HL-60/S4 treated with phorbol 12-myristate 13-acetate at 8.2 ng/mL for 4 days and 3 days (cell line): ENCODE results near the gene PAAF1.

Source experiments
- in situ Hi-C: fragments of 300-500 bp; cut with MboI; formaldehyde crosslinking; loops from 2 replicates; pipeline ENCODE4 v1.15.0; 2022; ENCODE audit warnings: low sequenced_read_pairs

Gene PAAF1

DNA sequence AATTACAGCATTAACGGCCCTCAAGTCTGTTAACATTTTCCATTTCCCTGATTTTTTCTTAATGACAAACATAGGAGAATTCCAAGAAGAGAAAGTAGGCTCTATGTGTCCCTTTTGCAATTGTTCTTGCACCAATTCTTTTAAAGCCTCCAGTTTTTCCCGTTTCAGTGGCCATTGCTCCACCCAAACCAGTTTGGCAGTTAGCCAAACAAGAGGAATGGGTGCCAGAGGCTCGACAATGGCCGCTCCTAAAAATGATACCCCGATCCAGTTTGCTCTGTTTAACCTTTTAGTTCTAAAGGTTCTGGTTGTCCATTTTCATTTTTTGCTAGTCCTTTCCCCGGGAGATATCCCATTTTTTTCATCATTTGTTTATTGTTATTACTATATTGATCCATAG is 67.3 kb downstream of the PAAF1 start:
- in situ Hi-C loops = no loop called here

DNA sequence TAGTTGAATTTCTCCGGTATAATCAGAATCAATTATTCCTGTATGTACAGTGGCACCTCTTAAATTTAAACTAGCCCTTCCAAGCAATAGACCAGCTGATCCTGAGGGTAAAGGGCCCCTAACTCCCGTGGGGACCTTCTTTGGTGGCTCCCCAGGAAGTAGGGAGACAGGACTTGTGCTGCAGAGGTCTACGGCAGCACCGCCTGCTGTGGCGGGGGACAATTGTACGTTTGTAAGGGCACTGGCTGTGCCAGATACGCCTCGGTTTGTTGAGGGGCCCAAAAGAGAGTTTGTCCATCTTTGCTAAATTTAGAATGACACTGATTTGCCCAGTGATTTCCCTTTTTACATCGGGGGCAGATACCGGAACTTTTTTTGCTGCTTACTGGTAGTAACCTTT is 68.1 kb downstream of the PAAF1 start:
- in situ Hi-C loops = no loop called here

GRCh38 chr11:73945396-73945795 is 68.6 kb downstream of the PAAF1 start:
- in situ Hi-C loops = no loop called here

GRCh38 chr11:73946798-73947458 is 70.1 kb downstream of the PAAF1 start:
- in situ Hi-C loops = no loop called here

DNA sequence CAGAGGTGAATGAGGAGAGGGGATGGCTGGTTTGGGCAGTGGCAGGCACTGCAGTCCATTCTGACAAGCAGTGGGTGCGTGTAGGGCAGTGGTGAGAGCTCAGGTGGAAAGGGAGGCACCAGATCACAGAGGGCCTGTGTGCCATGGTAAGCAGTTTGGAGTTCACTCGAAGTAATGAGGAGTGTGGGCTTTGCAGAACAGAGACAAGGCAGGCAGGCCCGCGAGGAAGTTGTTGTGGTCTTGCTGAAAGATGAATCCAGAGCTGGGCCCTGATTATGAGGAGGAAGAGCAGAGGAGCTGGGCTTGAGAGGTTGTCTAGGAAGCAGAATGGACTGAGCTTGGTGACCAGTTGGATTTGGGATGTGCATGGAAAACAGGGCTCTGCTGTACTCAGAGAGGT is 72.4 kb downstream of the PAAF1 start:
- in situ Hi-C loops = no loop called here

DNA sequence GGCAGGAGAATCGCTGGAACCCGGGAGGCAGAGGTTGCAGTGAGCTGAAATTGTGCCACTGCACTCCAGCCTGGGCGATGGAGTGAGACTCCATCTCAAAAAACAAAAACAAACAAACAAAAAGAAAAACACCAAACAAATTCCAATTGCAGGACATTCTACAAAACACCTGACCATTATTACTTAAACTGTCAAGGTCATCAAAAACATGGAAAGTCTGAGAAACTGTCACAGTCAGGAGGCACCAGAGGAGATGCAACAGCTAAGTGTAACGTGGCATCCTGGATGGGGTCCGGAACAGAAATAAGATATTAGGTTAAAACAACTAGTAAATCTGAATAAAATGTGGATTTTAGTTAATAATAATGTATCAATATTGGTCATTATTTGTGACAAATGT is 73.1 kb downstream of the PAAF1 start:
- in situ Hi-C loops = no loop called here

DNA sequence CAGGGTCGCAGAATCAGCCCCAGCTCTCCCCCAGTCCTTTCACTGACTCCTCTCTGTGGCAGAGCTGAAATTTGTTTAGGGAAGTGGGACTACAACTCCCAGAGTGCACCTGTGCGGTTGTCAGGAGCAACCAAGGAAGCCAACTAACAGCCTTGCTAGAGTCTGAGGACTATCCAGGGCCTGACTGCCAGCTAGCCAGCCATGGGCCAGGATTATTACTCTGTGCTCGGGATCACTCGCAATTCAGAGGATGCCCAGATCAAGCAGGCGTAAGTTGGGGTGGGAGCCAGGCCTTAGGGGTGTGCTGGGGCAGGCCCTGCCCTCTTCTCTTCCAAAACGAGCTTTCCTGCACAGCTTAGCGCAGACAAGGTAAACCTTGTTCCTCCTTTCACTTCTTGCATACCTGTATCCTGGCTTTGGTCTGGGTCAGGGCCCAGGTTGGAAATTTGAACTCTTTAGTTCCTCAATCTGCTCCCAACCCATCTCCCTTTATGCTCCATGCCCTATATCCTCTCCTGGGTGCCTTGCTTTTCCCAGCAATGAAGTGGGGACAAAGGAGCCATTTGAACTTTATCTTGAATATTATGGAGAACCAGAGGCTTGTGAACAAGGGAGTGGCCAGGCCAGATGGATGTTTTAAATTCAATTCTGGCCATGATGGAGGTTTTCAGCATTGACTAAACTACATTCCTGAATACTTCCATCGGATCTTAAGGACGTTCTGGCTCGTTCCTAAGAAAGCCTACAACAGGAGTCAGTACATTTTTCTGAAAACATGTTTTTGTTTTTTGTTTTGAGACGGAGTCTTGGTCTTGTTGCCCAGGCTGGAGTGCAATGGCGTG is 74.3 kb downstream of the PAAF1 start, which contains the start of gene DNAJB13:
Gene DNAJB13 (plus strand): TSS at position 158 of the 842 bp plus-strand sequence. CDS start 44 bp downstream, at position 202.
- in situ Hi-C loops = no loop called here

GRCh38 chr11:73951797-73952196 is 75.0 kb downstream of the PAAF1 start:
- in situ Hi-C loops = no loop called here

GRCh38 chr11:73956876-73957653 is 80.3 kb downstream of the PAAF1 start:
- in situ Hi-C loops = no loop called here

- in situ Hi-C loops = no loop called here
Measured at GRCh38 chr11:73957654-73958361, 81.0 kb downstream of the PAAF1 start.

GRCh38 chr11:73958521-73959141 is 81.8 kb downstream of the PAAF1 start:
- in situ Hi-C loops = no loop called here

DNA sequence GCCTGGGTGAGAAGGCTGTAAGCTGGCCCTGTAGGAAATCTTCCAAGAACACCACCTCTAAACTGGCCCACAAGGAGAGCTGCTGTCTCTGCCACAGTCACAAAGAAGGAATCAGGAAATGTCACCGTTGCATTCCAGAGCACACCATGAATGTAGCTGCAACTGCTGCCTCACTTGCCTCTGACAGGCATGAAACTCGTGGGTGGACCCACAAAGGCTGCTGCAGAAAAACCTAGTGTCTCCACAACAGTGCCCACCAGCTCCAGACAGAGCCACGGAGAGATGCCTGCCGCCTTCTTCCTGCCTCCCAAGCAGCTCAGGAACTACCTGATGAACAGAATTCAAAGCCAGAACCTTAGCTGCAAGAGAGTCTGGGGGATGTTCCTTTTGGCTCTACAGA is 84.5 kb downstream of the PAAF1 start:
- in situ Hi-C loops = no loop called here

GRCh38 chr11:73962101-73962705 is 85.4 kb downstream of the PAAF1 start:
- in situ Hi-C loops = no loop called here

GRCh38 chr11:73963861-73964260 is 87.1 kb downstream of the PAAF1 start:
- in situ Hi-C loops = no loop called here

- in situ Hi-C loops = no loop called here
Measured at GRCh38 chr11:73965076-73965763, 88.4 kb downstream of the PAAF1 start.

- in situ Hi-C loops = no loop called here
Measured at GRCh38 chr11:73965764-73966121, 88.9 kb downstream of the PAAF1 start.

DNA sequence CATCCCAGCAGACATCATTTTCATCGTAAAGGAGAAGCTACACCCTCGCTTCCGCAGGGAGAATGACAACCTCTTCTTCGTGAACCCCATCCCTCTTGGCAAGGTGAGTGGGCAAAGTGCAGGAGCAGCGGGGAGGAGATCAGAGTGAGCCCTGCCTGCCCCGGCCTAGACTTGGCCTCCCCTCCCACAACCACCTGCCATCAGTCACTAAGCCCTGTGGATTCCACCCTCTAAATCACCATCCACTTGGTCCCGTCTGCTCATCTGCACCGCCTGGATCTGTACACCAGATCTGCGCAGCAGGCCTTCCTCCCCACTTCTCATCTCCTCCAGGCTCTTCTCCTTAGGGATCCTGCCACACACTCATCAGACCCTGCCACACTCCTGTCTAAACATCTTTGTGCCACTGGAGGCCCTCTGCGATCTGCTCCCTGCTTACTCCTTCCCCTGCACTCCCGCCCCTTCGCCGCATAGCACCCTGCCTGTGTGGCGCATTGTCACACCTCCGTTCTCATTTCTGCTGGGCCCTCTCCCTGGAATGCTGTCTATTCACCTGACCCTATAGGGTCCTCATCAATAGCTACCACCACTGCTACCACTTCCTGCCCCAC is 91.7 kb downstream of the PAAF1 start:
- in situ Hi-C loops = no loop called here

DNA sequence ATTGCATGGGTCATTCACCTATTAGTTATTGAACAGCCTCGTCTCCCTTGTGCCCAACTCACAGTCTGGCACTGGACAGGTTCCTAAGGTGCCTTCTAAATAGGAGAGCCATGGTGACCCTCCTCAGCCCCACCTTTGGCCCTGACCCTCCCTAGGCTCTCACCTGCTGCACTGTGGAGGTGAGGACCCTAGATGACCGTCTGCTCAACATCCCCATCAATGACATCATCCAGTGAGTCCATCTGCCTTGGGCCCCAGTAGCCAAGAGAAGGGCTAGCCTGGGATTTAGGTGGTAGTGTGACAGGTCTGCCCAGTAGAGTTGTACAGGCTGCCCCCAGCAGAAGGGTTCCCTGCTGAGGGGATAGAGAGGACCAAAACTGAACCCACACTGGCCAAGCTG is 92.3 kb downstream of the PAAF1 start:
- in situ Hi-C loops = no loop called here
